IPS-11a (cell line): ENCODE data around the gene SCYL1.
"Not testable (repeated sequence)": the region's sequence is repeated elsewhere in the genome, so short reads cannot be mapped to it uniquely, and the experiment has no call there.

Experiments
- H3K4me3 ChIP-seq: one replicate; pipeline ENCODE4 v1.5.1; 2013; ENCODE audit warnings: low read depth, low read length, control low read depth

The SCYL1 gene

DNA sequence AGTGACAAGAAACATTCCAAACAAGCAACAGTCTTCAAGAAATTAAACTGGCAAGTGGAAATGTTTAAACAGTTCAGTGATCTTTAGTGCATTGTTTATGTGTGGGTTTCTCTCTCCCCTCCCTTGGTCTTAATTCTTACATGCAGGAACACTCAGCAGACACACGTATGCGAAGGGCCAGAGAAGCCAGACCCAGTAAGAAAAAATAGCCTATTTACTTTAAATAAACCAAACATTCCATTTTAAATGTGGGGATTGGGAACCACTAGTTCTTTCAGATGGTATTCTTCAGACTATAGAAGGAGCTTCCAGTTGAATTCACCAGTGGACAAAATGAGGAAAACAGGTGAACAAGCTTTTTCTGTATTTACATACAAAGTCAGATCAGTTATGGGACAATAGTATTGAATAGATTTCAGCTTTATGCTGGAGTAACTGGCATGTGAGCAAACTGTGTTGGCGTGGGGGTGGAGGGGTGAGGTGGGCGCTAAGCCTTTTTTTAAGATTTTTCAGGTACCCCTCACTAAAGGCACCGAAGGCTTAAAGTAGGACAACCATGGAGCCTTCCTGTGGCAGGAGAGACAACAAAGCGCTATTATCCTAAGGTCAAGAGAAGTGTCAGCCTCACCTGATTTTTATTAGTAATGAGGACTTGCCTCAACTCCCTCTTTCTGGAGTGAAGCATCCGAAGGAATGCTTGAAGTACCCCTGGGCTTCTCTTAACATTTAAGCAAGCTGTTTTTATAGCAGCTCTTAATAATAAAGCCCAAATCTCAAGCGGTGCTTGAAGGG is 20.0 kb upstream of the SCYL1 start:
- H3K4me3 ChIP-seq = peak overlapping the region; percentile 99

DNA sequence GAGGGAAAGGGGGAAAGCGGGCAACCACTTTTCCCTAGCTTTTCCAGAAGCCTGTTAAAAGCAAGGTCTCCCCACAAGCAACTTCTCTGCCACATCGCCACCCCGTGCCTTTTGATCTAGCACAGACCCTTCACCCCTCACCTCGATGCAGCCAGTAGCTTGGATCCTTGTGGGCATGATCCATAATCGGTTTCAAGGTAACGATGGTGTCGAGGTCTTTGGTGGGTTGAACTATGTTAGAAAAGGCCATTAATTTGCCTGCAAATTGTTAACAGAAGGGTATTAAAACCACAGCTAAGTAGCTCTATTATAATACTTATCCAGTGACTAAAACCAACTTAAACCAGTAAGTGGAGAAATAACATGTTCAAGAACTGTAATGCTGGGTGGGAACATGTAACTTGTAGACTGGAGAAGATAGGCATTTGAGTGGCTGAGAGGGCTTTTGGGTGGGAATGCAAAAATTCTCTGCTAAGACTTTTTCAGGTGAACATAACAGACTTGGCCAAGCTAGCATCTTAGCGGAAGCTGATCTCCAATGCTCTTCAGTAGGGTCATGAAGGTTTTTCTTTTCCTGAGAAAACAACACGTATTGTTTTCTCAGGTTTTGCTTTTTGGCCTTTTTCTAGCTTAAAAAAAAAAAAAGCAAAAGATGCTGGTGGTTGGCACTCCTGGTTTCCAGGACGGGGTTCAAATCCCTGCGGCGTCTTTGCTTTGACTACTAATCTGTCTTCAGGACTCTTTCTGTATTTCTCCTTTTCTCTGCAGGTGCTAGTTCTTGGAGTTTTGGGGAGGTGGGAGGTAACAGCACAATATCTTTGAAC is 19.2 kb upstream of the SCYL1 start:
- H3K4me3 ChIP-seq = no peak overlapping the region

DNA sequence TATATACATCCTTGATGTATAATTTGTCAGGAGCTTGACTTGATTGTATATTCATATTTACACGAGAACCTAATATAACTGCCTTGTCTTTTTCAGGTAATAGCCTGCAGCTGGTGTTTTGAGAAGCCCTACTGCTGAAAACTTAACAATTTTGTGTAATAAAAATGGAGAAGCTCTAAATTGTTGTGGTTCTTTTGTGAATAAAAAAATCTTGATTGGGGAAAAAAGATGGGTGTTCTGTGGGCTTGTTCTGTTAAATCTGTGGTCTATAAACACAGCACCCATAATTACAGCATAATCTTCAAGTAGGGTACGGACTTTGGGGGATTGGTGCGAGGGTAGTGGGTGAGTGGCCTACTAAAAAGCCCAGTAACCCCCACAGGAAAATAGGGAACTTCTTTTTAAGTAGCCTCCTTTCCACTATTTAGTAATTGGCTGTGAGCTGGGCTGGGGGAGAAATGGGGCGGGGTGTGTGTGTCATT is 18.6 kb upstream of the SCYL1 start:
- no peak overlapping the region for H3K4me3 ChIP-seq

DNA sequence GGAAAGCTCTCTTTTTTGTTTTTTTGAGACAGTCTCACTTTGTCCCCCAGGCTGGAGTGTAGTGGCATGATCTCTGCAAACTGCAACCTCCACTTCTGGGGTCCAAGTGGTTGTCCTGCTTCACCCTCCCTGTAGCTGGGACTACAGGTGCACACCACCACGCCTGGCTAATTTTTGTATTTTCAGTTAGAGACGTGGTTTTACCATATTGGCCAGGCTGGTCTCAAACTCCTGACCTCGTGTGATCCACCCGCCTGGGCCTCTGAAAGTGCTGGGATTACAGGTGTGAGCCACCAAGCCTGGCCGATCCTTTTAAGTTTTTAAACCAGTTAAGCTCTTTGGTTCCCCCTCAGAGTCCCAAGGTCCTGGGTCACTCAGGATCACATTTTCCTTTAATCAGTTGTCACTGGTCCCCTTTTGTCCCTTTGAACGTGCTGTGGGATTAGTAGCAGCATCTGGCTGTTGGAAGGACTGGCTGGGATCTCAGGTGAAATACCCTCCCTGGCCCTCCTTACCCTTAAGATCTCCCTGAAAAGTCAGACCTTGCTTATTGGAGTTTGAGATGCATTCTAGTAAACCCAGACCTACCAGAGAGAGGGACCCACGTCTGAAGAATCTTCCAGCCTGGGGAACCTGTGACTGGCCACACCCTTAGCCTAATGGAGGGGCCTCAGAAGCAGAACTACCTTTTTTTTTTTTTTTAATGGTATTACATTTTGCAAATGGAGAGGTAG is 17.9 kb upstream of the SCYL1 start:
- no peak overlapping the region for H3K4me3 ChIP-seq

DNA sequence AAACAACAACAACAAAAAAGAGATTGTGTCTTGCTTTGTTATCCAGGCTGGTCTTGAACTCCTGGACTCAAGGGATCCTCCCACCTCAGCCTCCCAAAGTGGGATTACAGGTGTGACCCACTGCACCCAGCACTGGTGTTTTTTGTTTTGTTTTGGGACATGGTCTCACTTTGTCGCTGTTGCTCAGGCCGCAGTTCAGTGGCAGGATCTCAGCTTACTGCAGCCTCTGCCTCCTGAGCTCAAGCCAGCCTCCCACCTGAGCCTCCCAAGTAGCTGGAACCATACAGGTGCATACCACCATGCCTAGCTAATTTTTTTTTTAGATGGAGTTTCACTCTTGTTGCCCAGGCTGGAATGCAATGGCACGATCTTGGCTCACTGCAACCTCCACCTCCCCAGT is 12.6 kb upstream of the SCYL1 start:
- not testable (repeated sequence) for H3K4me3 ChIP-seq

DNA sequence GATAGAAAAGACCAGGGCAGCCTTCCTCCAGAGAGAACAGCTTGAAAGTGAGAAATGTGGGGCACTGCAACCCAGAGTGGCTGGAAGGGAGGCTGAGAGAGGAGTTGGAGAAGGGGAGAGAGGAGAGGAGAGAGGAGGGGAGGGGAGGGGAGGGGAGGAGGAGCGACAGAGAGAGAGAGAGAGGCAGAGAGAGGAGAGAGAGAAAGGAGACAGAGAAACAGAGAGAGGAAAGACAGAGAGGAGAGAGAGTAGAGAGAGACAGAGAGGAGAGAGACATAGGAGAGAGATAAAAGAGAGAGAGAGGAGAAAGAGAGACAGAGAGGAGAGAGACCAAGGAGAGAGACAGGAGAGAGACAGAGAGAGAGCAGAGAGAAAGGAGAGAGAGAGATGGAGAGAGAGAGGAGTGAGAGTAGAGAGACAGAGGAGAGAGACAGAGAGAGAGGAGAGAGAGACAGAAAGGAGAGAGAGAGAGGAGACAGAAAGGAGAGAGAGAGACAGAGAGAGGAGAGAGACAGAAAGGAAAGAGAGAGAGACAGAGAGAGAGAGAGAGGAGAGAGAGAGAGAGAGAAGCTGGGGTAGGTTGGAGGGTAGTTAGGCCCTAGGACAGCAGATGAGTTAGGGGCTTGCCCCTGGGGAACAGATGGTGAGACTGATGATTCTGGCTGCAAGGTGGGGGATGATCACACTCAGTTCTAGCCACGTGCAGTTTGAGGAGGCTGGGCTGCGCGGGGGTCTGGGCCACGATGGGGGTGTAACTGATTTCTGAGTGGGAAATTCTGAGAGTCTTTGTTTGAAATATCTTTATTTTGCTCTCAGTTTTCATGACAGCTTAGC is 8.5 kb upstream of the SCYL1 start:
- no peak overlapping the region for H3K4me3 ChIP-seq

DNA sequence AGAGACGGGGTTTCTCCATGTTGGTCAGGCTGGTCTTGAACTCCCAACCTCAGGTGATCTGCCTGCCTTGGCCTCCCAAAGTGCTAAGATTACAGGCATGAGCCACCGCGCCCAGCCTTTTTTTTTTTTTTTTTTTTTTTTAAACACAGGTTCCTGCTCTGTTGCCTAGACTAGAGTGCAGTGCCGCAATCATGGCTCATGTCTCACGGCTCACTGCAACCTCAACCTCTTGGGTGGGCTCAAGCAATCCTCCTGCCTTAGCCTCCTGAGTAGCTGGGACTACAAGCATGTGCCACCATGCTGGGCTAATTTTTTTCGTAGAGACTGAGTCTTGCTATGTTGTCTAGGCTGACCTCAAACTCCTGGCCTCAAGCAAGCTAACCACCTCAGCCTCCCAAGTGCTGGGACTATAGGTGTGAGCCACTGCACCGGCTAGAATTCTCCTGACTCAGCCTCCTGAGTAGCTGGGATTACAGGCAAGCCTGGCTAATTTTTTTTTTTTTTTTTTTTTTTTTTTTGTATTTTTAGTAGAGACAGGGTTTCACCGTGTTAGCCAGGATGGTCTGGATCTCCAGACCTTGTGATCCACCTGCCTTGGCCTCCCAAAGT is 5.8 kb upstream of the SCYL1 start:
- not testable (repeated sequence) for H3K4me3 ChIP-seq

DNA sequence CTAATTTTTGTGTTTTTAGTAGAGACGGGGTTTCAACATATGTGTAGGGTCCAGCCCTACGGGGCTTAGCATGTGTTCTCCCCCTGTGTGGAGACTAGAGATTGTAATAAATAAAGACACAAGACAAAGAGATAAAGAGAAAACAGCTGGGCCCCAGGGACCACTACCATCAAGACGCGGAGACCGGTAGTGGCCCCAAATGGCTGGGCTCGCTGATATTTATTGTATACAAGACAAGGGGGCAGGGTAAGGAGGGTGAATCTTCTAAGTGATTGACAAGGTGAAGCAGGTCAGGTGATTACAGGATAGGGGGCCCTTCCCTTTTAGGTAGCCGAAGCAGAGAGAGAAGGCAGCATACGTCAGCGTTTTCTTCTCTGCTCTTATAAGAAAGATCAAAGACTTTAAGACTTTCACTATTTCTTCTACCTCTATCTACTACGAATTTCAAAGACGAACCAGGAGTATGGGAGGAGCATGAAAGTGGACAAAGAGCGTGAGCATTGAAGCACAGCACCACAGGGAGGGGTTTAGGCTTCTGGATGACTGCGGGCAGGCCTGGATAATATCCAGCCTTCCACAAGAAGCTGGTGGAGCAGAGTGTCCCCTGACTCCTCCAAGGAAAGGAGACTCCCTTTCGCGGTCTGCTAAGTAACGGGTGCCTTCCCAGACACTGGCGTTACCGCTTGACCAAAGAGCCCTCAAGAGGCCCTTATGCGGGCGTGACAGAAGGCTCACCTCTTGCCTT is 2.9 kb upstream of the SCYL1 start:
- H3K4me3 ChIP-seq = not testable (repeated sequence)

DNA sequence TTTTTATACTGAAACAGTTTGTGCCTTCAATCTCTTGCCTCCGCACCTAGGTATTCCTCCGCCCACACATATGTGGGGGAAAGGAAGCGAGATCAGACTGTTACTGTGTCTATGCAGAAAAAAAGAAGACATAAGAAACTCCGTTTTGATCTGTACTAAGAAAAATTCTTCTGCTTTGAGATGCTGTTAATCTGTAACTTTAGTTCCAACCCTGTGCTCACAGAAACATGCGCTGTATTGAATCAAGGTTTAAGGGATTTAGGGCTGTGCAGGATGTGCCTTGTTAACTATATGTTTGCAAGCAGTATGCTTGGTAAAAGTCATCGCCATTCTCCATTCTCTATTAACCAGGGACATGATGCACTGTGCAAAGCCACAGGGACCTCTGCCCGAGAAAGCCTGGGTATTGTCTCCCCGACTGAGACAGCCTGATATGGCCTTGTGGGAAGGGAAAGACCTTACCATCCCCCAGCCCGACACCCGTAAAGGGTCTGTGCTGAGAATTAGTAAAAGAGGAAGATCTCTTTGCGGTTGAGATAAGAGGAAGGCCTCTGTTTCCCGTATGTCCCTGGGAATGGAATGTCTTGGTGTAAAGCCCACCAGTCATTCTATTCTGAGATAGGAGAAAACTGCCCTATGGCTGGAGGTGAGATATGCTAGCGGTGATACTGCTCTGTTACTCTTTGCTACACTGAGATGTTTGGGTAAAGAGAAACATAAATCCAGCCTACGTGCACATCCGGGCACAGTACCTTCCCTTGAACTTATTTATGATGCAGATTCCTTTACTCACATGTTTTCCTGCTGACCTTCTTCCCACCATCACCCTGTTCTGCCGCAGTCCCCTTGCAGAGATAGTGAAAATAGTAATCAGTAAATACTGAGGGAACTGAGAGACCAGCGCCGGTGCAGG is 1.9 kb upstream of the SCYL1 start:
- not testable (repeated sequence) for H3K4me3 ChIP-seq

DNA sequence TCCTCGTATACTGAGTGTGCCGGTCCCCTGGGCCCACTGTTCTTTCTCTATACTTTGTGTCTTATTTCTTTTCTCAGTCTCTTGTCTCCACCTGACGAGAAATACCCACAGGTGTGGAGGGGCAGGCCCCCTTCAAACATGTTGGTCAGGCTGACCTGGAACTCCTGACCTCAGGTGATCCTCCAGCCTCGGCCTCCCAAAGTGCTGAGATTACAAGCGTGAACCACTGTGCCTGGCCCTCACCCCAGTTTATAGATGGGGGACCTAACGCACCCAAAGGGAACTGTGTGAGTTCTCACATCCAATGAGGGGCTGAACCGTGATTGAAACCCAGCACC is 1.3 kb upstream of the SCYL1 start:
- H3K4me3 ChIP-seq = not testable (repeated sequence)

DNA sequence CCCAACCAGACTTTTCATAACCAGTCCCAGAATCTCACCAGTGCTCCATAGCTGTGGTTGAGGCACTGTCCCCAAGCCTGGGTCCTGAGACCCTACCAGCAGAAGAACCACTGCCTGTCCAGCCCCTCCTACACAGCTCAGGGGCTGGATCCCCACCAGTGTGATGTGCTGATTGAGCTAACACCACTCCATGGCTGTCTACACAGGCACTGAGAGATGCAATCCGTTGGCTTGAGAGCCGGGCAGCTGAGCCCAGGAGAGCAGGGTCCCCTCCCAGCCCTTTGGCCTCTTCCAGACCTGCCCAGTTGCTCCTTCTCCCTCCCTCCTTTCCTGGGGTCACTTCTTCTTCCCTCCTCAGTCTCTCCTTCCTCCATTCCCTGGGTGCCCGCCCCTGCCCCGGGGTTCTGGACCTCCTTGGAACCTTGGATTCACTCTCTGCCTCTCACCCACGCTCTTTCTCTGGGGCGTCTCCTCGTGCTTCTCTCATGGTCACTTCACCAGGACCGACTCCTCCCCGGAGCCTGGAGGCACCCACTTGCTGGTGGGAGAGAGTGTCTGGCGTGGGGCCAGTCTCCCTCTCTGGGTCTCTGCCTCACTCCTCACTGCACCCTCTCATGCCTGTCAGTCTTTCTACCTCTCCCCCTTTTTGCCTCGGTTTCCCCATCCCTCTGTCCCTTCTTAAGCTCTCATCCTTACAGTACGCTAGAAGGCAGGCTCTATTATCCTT is 706 bp upstream of the SCYL1 start:
- peak overlapping the region; percentile 8 for H3K4me3 ChIP-seq

DNA sequence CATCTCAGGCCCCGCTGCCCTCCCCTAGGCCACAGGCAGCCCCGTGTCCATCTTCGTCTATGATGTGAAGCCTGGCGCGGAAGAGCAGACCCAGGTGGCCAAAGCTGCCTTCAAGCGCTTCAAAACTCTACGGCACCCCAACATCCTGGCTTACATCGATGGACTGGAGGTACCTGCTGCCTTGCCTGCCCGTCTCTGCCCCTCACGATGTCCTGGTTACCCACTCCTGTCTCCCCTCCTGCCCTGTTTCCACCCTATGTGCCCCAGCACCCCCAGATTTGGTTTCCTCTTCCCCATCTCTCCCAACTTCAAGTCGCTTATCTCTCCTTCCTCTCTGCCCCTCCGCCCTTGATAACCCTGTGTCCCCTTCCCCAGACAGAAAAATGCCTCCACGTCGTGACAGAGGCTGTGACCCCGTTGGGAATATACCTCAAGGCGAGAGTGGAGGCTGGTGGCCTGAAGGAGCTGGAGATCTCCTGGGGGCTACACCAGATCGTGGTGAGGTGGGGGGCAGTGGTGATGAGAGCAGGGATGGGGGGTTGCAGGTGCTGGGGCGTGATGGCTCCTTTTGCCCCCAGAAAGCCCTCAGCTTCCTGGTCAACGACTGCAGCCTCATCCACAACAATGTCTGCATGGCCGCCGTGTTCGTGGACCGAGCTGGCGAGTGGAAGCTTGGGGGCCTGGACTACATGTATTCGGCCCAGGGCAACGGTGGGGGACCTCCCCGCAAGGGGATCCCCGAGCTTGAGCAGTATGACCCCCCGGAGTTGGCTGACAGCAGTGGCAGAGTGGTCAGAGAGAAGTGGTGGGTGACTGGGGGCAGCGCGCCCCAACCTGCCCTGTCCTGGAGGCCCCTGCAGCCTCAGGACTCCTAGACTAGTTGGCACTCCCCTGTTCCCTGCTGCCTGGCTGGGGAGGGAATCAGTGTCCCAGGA is 930 bp downstream of the SCYL1 start:
- peak overlapping the region; percentile 70 for H3K4me3 ChIP-seq

DNA sequence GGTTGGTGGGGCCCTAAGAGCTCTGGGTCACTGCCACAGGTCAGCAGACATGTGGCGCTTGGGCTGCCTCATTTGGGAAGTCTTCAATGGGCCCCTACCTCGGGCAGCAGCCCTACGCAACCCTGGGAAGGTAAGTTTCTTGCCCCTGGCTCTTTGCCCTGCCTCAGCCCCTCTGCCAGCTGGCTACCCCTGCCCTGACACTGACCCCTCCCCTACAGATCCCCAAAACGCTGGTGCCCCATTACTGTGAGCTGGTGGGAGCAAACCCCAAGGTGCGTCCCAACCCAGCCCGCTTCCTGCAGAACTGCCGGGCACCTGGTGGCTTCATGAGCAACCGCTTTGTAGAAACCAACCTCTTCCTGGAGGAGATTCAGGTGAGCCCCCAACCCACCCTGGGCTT is 1.9 kb downstream of the SCYL1 start:
- H3K4me3 ChIP-seq = no peak overlapping the region

DNA sequence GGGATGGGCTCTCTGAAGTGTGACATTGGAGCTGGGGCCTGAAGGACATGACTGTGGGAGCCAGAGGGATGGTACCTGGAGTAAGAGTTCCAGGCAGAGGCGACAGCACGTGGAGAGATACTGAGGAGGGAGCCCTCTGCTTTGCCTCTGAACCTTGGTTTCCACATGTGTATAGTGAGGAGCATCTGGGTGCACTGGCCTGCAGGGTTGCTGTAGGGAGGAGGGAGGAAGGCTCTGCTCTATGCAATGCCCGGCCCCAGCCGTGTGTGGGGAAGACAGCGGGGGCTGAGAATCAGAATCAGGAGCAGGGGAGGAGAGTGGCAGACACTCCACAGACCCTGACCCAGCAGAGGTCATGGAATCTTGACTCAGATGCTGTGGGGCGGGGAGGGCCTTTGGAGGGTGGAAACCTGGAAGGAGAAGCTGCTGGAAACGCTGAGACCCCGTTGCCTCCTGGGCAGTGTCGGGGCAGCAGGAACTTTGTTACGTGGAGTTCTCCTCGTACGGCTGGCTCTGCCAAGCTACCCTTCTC is 4.0 kb downstream of the SCYL1 start:
- no peak overlapping the region for H3K4me3 ChIP-seq

DNA sequence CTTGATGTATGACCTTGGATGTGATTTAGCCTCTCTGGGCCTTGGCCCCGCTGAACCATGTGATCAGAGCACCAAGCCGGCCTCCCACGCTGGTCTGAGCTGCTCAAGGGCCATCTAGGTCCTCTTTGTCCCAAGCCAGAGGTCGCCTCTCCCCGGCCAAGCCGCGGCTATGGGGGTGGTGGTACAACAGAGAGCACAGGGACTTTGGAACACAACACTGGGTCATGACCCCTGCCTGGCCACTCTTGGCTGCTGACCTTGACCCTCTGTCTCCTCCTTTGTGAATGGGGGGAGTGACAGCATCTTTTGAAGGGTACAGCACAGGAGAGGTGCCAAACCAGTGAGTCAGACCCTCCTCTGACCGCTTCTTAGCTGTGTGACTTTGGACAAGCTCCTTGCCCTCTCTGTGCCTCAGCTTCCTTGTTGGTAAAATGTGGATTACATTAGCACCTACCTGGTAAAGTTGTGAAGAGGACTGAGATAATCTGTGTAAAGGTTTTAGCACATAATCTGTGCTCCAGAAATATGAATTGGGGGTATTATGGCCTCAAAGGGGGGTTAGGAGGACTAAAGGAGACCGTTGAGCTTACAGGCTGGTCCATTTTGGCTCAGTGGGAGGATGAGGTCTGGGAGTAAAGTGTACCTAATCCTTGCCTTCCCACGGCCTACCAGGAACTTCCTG is 4.7 kb downstream of the SCYL1 start:
- no peak overlapping the region for H3K4me3 ChIP-seq

DNA sequence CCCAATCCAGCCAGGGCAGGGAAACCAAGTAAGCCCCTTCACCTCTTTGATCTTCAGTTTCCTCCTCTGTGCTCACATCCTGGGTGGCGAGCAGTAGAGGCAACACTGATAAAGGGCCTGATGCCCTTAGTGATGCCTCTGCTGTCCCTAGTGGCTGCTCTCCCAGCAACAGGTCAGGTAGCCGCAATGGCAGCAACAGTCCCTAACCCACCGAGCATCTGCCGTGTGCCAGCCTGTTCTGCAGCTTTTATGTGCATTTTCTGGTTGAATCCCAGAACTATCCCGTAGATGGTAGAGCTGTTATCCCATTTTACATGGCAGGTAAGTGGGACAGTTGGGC is 5.2 kb downstream of the SCYL1 start:
- H3K4me3 ChIP-seq = no peak overlapping the region
